A673 (cell line): ENCODE measurements around the gene ZNF565. TPM values are rescaled to one million over a fixed set of nuclear protein-coding genes. Genes with fewer than 3 reads are reported as not detected.
A peak's percentile ranks its signal among the peaks of the same experiment; 100 is the strongest.

ENCODE experiments used
- BruUV-seq: library from RNA; stranded (reverse); fragments of 400-500 nt; replicated peaks from 2 replicates; lab custom pipeline; 2021; lab: Mats Ljungman, UMichigan
- CTCF ChIA-PET: fragments of 300-600 bp; sonication (Branson Sonifier 250); formaldehyde crosslinking; loops from one replicate; lab custom pipeline; 2022; ENCODE audit warnings: antibody characterized with exemption; lab: Charles Lee
- POLR2A ChIA-PET: fragments of 300-600 bp; sonication (Branson Sonifier 250); formaldehyde crosslinking; loops from one replicate; lab custom pipeline; 2022; ENCODE audit warnings: antibody characterized with exemption; ENCODE audit not compliant: low non-redundant PET; lab: Charles Lee
- DNase-seq: peaks from one replicate; pipeline ENCODE4 v3.0.0-alpha.2; 2015; ENCODE audit warnings: low spot score
- H3K27ac ChIP-seq: fragments of 200-600 bp; sonication (generic); 2 replicates; pipeline ENCODE4 v1.5.1; 2016; ENCODE audit warnings: mixed run types, low read depth, mild to moderate bottlenecking, mixed read lengths, antibody characterized with exemption, low read length; ENCODE audit not compliant: poor library complexity, severe bottlenecking
- H3K27me3 ChIP-seq: fragments of 200-600 bp; sonication (generic); replicated peaks from 2 replicates; pipeline ENCODE4 v1.6.1; 2017; ENCODE audit warnings: mixed run types, low read depth, mild to moderate bottlenecking, mixed read lengths, antibody characterized with exemption, low read length; ENCODE audit not compliant: insufficient read depth, poor library complexity
- H3K36me3 ChIP-seq: fragments of 200-600 bp; sonication (generic); 2 replicates; pipeline ENCODE4 v1.6.1; 2016; ENCODE audit warnings: mixed run types, mild to moderate bottlenecking, mixed read lengths, antibody characterized with exemption, low read length; ENCODE audit not compliant: insufficient read depth, poor library complexity, severe bottlenecking
- H3K4me1 ChIP-seq: fragments of 200-600 bp; sonication (generic); 2 replicates; pipeline ENCODE4 v1.6.1; 2017; ENCODE audit warnings: mixed run types, mild to moderate bottlenecking, mixed read lengths, antibody characterized with exemption, low read length; ENCODE audit not compliant: insufficient read depth, poor library complexity, severe bottlenecking
- H3K4me3 ChIP-seq: fragments of 200-600 bp; sonication (generic); 2 replicates; pipeline ENCODE4 v1.5.1; 2016; ENCODE audit warnings: low read depth, mixed run types, mild to moderate bottlenecking, mixed read lengths, low read length; ENCODE audit not compliant: poor library complexity, severe bottlenecking
- H3K9me3 ChIP-seq: fragments of 200-600 bp; sonication (generic); 2 replicates; pipeline ENCODE4 v1.6.1; 2016; ENCODE audit warnings: mixed run types, low read depth, mild to moderate bottlenecking, mixed read lengths, antibody characterized with exemption, low read length; ENCODE audit not compliant: poor library complexity, severe bottlenecking
- EZH2 ChIP-seq: fragments of 200-600 bp; sonication (generic); IDR thresholded peaks from 2 replicates; pipeline ENCODE4 v1.6.1; 2017; ENCODE audit warnings: borderline replicate concordance, low read depth, mild to moderate bottlenecking, mixed read lengths, antibody characterized with exemption, low read length; ENCODE audit not compliant: poor library complexity, severe bottlenecking
- intact Hi-C: fragments of 100-400 bp; cut with micrococcal nuclease; formaldehyde crosslinking; loops from one replicate; pipeline ENCODE4 v1.10.0; 2022; ENCODE audit not compliant: unreplicated experiment
- total RNA-seq: library from RNA; stranded (reverse); gene quantifications from 2 replicates; pipeline ENCODE4 v1.2.3, GENCODE V29; 2021
- TF ChIP-seq, protein P1 (sequence below): fragments of 300-800, 200-600 bp; sonication (generic); conservative IDR thresholded peaks from 2 replicates; pipeline ENCODE4 v1.5.1; 2017; ENCODE audit warnings: low read depth, mild to moderate bottlenecking, antibody characterized with exemption, low read length, moderate library complexity, mixed read lengths

ZNF565 gene
- total RNA-seq, 1 experiment from 2014 or later: 7.2 TPM

DNA sequence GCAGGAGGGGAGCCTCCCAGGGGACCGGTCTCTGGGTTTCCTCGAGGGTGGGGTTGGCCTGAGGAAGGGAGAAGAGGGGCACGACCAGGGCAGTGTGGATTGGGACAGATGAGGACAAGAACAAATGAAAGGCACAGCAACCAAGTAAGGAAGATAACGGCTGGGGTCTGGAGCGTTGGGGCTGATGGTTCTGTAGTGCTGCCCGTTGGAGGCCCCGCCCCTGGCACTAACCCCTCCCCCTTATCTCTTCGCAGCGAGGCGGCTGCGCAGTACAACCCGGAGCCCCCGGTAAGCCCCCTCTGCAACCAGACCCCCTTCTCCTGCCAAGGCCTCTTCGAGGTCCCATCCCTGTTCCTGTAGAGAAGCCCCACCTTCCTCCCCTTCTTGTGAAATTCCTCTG is 72.4 kb downstream of the ZNF565 start:
- ChIA-PET POLR2A (no interaction called here), CTCF (no interaction called here)

DNA sequence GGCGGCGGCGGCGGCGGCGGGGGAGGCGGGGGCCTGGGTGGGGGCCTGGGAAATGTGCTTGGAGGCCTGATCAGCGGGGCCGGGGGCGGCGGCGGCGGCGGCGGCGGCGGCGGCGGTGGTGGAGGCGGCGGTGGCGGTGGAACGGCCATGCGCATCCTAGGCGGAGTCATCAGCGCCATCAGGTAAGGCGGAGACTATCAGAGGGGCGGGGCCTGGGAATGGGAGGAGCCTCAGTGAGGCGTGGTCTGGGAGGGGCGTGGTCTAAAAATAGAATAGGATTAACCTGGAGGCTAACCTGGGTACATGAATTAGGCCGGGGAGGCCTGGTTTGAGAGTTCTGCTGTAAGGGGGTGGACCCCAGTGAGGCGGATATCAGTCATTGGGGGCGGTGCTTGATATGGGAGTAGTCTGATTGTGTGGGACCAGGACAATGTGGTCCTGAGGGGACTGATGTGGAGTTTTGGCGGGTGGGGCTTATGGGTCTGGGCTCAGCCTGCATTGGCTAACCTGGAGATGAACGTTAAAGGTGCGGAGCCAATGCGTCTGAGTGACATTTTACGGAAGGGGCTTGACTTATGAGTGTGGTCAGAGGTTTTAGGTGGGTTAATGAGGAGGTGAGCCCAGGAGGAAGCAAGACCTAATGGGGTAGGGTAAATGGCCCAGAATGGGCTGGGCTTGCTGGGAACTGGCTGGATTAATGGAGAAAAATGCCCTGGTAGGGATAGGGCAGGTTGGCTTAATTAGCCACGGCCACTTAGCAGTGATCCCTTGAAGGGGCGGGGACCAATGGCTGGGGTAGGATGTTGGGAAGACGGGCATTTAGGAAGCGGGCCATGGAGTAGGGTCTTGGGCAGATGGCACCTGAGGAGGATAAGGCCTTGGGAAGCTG is 73.2 kb downstream of the ZNF565 start:
- H3K36me3 ChIP-seq: peaks cover 32% of the 10 kb centered on the region
- intact Hi-C loops: no loop called here
- no peaks in the 10 kb centered on the region for H3K27me3 ChIP-seq
- ChIA-PET CTCF (no interaction called here), POLR2A (no interaction called here)
- peaks cover 10% of the 10 kb centered on the region for H3K4me1 ChIP-seq
- no peak for TF ChIP-seq EZH2
- TF ChIP-seq, protein P1, sequence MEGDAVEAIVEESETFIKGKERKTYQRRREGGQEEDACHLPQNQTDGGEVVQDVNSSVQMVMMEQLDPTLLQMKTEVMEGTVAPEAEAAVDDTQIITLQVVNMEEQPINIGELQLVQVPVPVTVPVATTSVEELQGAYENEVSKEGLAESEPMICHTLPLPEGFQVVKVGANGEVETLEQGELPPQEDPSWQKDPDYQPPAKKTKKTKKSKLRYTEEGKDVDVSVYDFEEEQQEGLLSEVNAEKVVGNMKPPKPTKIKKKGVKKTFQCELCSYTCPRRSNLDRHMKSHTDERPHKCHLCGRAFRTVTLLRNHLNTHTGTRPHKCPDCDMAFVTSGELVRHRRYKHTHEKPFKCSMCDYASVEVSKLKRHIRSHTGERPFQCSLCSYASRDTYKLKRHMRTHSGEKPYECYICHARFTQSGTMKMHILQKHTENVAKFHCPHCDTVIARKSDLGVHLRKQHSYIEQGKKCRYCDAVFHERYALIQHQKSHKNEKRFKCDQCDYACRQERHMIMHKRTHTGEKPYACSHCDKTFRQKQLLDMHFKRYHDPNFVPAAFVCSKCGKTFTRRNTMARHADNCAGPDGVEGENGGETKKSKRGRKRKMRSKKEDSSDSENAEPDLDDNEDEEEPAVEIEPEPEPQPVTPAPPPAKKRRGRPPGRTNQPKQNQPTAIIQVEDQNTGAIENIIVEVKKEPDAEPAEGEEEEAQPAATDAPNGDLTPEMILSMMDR: no peak
- peak; percentile 86 for DNase-seq
- BruUV-seq: no TSS peak
- peak overlapping the region; percentile 77 for H3K4me3 ChIP-seq
- peak overlapping the region; percentile 90 for H3K27ac ChIP-seq
- no peaks in the 10 kb centered on the region for H3K9me3 ChIP-seq

More for the DNA sequence above, 72.4 kb downstream of the ZNF565 start:
- Histone ChIP-seq H3K27ac (no peak overlapping the region), H3K36me3 (peaks cover 37% of the 10 kb centered on the region), H3K4me1 (peaks cover 10% of the 10 kb centered on the region), H3K27me3 (no peaks in the 10 kb centered on the region), H3K9me3 (no peaks in the 10 kb centered on the region), H3K4me3 (no peak overlapping the region)
- no peak for DNase-seq
- BruUV-seq: no TSS peak
- TF ChIP-seq EZH2: no peak
- TF ChIP-seq, protein P1: no peak
- intact Hi-C loops: no loop called here

DNA sequence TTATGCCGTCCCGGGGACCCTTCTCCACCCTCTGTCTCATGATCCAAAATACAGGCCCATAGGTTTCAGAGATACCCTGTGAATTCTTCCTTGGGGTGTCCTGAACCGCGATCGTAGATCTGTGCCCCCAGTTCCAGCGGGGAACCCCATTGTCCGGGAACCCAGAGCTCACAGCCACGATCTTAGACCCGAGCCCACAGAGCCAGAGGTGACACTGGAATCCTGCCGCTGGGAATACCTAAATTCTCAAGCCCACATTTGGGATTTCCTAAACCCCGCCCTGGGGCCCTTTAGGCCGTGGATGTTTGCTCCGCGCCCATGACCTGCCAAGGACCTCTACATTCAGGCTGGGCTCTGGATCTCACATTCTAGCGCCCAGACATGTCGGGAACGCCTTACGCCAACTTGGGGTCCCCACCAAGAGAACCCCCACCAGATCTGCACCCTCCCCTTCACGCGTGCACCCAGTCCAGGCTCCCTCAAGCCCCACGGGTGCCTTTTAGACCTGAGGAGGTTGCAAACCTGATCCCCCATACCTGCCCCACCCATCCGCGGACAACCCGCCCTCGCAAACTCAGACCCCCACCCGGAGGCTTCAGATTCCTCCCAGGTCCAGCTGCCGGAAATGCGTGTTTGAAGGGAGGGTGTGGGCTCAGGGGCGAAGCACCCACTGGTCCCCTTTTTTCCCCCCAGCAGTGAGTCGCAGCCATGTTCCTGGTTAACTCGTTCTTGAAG is 74.0 kb downstream of the ZNF565 start:
- peak overlapping the region; percentile 77 for H3K4me3 ChIP-seq
- ChIA-PET CTCF (no interaction called here), POLR2A (interaction anchor here (0.6 kb wide), 1 partner anchor 26 kb away, joined by 4 read pairs; the partner anchor contains the start of gene POLR2I)
- peak; percentile 82 for DNase-seq
- BruUV-seq: TSS peak; percentile 83
- no peaks in the 10 kb centered on the region for H3K27me3 ChIP-seq
- H3K4me1 ChIP-seq: peaks cover 10% of the 10 kb centered on the region
- TF ChIP-seq, protein P1: no peak
- TF ChIP-seq EZH2: no peak
- peak overlapping the region; percentile 90 for H3K27ac ChIP-seq
- intact Hi-C loops: no loop called here
- peaks cover 24% of the 10 kb centered on the region for H3K36me3 ChIP-seq
- H3K9me3 ChIP-seq: no peaks in the 10 kb centered on the region
